ENCODE results near the gene ARL8B. TPM values are rescaled to one million over a fixed set of nuclear protein-coding genes. Genes with fewer than 3 reads are reported as not detected.
A peak's percentile ranks its signal among the peaks of the same experiment; 100 is the strongest.

ARL8B gene
- total and polyA plus RNA-seq, 2 experiments from 2014 or later, result 26.4 to 41.1 TPM

DNA sequence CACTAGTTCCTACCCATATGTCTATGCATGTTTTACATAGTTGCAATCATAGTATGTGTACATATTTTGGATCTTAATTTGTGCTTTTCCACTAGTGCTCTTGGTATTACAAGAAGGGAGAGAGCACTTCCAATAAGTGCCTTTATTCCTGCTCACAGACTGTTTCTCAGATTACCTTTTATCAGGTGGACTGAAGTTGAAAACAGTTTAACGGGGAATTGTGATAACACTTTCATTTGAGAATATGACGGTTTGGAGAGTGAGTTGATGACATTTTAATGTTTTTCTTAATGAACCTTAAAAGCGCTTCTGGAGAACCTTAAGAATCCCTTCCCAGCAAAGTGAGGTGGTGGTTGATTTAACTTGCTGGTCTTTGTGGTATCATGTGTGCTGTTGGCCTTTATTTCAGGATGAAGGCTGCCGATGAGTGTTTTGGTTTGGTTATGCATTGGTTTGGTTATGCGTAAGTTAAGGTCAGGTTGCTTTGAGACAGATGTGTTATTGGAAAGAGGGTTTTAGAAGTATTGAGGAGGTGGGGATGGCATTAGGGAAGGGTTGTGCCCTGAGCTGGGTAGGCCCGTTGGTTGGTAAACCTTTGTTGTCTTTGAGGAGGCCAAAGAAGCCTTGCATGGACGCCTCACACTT is 68.2 kb downstream of the ARL8B start:
- peaks cover 10% of the 10 kb centered on the region for H3K4me1 ChIP-seq (ENCODE audit: low read depth)
- TF ChIP-seq, protein P1, sequence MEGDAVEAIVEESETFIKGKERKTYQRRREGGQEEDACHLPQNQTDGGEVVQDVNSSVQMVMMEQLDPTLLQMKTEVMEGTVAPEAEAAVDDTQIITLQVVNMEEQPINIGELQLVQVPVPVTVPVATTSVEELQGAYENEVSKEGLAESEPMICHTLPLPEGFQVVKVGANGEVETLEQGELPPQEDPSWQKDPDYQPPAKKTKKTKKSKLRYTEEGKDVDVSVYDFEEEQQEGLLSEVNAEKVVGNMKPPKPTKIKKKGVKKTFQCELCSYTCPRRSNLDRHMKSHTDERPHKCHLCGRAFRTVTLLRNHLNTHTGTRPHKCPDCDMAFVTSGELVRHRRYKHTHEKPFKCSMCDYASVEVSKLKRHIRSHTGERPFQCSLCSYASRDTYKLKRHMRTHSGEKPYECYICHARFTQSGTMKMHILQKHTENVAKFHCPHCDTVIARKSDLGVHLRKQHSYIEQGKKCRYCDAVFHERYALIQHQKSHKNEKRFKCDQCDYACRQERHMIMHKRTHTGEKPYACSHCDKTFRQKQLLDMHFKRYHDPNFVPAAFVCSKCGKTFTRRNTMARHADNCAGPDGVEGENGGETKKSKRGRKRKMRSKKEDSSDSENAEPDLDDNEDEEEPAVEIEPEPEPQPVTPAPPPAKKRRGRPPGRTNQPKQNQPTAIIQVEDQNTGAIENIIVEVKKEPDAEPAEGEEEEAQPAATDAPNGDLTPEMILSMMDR (IDR thresholded peaks at IDR 0.05; ENCODE audit: low read depth, low read length), result no peak
- H3K27me3 ChIP-seq, result peaks cover 4% of the 10 kb centered on the region
- DNase-seq (ENCODE audit: low read depth in 1 of 2, low spot score in 1 of 2), result no peak
- no peaks in the 10 kb centered on the region for H3K36me3 ChIP-seq
- H3K9me3 ChIP-seq (ENCODE audit: low read depth), result no peaks in the 10 kb centered on the region
- H3K27ac ChIP-seq, result no peak overlapping the region
- H3K4me3 ChIP-seq, result no peak overlapping the region

DNA sequence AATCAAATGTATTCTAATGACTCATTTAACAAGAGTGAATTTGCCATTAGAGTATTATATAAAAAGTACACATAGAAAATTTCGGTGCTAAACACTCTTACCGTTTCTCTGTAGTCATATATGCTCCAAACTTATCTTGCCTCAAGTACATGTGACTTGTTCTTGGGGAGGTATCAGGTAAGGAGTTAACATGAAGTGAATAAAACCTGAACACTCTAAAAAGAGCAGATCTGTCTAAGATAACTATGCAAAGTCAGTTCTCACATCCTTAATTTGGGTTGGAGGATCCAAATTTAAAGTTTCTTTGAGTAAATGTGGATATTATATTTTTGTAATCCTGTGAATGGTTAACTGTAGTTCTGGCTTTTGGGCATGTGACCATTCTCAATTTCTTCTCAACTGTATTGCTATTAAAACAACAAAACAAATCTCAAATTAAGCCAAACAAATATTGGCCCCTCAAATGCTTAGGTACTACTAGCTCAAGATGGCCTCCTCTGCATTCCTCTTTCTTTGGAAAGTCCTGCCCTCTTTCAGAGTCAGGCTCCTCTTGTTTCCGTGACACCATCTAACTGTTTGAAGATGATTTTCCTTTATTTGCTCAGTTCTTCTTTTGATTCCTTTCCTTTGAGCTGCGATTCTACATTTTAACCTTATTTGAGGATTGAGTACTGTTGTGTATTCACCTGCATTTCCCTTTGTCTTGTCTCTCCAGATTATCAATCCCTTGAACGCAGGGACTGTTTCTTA is 69.6 kb downstream of the ARL8B start:
- Histone ChIP-seq H3K27me3 (peaks cover 4% of the 10 kb centered on the region), H3K27ac (no peak overlapping the region), H3K9me3 (ENCODE audit: low read depth) (no peaks in the 10 kb centered on the region), H3K4me3 (no peak overlapping the region), H3K4me1 (ENCODE audit: low read depth) (peaks cover 10% of the 10 kb centered on the region), H3K36me3 (no peaks in the 10 kb centered on the region)
- no peak for DNase-seq (ENCODE audit: low read depth in 1 of 2, low spot score in 1 of 2)
- TF ChIP-seq, protein P1 (IDR thresholded peaks at IDR 0.05; ENCODE audit: low read depth, low read length), result no peak

DNA sequence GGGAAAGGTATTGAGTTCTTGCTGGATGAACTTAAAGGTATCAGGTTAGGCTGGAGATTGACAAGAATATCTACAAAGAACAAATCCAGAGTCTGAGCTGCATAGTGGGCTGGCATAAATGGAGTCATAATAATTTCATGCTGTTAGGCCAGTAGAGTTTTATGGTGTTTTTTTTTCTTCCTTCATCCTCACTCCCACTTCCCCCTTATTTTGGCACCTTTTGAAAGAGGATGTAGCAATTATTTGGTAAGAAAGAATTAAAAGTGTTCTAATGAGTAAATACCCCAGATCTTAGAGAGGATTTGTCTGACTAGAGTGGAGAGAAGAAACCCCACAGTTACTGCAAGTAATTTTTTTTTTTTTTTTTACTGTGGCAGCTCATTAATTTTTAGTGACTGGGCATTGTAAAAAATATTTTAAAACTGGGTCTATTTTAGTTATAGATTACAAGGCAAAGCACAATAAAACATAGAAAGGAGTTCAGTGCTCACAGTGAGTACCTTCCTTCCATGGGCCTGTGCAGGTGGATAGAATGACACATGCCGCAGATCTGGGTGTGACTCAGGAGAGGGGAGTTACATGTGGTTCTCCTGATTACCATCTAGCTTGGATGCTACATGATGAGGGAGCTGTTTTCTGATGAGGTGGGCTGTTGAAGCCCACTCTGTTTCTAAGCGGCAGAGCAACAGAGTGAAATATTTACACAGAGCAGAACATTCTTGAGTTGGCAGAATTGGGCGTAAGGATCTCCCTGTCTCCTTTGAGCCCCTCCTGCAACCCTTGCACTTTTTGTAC is 70.7 kb downstream of the ARL8B start:
- DNase-seq (ENCODE audit: low read depth in 1 of 2, low spot score in 1 of 2), result no peak
- no peak overlapping the region for H3K27ac ChIP-seq

DNA sequence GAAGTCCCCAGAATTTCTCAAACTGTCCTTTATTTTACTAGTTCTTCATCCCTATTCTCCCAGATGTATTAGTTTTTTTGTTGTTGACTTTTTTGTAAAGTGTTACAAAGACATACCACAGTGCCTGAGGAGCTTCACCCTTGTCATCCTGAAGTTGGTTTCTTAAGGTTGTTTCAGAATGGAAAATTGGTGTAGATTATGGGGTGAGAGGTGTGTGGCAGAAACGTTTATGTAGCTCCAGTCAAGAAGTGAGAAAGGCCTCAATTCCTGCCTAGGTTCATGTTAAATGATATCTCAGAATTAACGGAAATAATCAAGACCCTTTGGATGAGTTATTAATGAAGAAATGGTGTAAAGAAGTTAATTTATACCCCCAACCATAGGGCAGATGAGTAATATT is 72.2 kb downstream of the ARL8B start:
- DNase-seq (ENCODE audit: low read depth in 1 of 2, low spot score in 1 of 2), result no peak
- Histone ChIP-seq H3K9me3 (ENCODE audit: low read depth) (no peaks in the 10 kb centered on the region), H3K4me3 (no peak overlapping the region), H3K27me3 (no peaks in the 10 kb centered on the region), H3K4me1 (ENCODE audit: low read depth) (peaks cover 10% of the 10 kb centered on the region), H3K27ac (no peak overlapping the region), H3K36me3 (no peaks in the 10 kb centered on the region)
- TF ChIP-seq, protein P1 (IDR thresholded peaks at IDR 0.05; ENCODE audit: low read depth, low read length), result no peak

More for the DNA sequence above, 70.7 kb downstream of the ARL8B start:
- Histone ChIP-seq H3K4me3 (no peak overlapping the region), H3K27me3 (no peaks in the 10 kb centered on the region), H3K9me3 (ENCODE audit: low read depth) (no peaks in the 10 kb centered on the region), H3K4me1 (ENCODE audit: low read depth) (peaks cover 10% of the 10 kb centered on the region), H3K36me3 (no peaks in the 10 kb centered on the region)
- TF ChIP-seq, protein P1 (IDR thresholded peaks at IDR 0.05; ENCODE audit: low read depth, low read length), result no peak

DNA sequence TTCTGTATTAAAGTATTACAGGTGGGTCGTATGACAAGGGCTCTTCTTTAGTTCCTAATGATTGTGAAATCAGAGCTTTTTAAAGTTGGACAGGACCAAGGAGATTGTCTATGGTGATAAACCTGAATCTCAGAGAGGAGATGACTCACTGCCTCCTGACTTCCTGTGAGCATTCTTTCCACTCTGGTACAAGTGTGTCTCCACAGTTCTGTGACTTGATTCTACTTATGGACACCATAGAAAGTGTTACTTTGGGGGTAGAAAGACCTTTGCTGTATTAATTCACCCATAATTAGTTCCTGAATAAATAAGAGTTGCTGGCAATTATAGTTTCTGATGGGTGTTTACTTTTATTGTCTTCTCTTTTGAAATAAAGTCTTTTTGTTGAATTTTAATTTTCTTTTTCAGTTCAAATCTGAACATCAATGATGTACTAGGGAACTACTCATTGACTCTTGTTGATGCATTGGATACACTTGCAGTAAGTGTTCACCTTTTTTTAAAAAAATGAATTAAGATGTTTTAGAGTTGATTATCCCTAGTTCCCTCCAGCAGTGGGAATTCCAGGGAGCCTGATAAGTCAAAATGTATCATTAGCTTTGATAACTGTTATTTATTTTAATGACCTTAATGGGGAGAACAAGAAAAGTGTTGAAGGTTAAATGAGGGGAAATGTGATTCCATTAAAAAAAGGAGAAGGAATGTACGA is 72.9 kb downstream of the ARL8B start:
- no peaks in the 10 kb centered on the region for H3K9me3 ChIP-seq (ENCODE audit: low read depth)
- H3K36me3 ChIP-seq, result peaks cover 3% of the 10 kb centered on the region
- H3K4me3 ChIP-seq, result no peak overlapping the region
- H3K27ac ChIP-seq, result no peak overlapping the region
- H3K4me1 ChIP-seq (ENCODE audit: low read depth), result peaks cover 6% of the 10 kb centered on the region
- DNase-seq (ENCODE audit: low read depth in 1 of 2, low spot score in 1 of 2), result peak in 1 of 2 donors; percentile 80
- H3K27me3 ChIP-seq, result no peaks in the 10 kb centered on the region
- TF ChIP-seq, protein P1 (IDR thresholded peaks at IDR 0.05; ENCODE audit: low read depth, low read length), result no peak

Data from cardiac muscle cell (in vitro differentiated cells and primary cell).